DND-41 (cell line): Measurements from ENCODE around the gene MFAP1.

Experiments used
- EZH2 ChIP-seq: IDR thresholded peaks from 3 replicates; pipeline ENCODE4 v1.6.1; 2012; ENCODE audit warnings: borderline replicate concordance, low read depth, mild to moderate bottlenecking, moderate library complexity, low read length, inconsistent platforms; ENCODE audit not compliant: severe bottlenecking
- TF ChIP-seq, protein P1 (sequence below): IDR thresholded peaks from 2 replicates; pipeline ENCODE4 v1.5.1; 2012; ENCODE audit warnings: borderline replicate concordance, low read length, moderate library complexity, mild to moderate bottlenecking; ENCODE audit not compliant: poor library complexity, severe bottlenecking; ENCODE audit errors: extremely low read depth

DNA sequence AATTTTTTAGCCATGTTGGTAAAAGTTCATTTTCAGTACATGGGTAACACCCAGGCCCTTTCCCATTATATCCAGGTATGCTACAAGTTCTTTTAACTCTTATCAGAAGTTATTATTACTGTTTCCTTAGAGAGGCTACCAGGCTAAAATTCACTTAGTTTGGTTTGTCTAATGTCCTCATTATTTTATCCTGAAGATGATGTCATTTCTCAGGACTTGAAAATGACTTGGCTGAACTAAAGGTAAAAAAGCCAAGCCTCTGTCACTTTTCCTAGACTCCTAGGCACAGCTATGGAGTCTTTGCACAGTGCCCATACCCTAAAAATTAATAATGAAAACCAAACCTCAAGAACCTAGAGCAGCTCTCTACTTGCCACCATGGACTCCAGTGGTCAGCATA, 51.9 kb downstream of the MFAP1 start:
- TF ChIP-seq, protein P1, sequence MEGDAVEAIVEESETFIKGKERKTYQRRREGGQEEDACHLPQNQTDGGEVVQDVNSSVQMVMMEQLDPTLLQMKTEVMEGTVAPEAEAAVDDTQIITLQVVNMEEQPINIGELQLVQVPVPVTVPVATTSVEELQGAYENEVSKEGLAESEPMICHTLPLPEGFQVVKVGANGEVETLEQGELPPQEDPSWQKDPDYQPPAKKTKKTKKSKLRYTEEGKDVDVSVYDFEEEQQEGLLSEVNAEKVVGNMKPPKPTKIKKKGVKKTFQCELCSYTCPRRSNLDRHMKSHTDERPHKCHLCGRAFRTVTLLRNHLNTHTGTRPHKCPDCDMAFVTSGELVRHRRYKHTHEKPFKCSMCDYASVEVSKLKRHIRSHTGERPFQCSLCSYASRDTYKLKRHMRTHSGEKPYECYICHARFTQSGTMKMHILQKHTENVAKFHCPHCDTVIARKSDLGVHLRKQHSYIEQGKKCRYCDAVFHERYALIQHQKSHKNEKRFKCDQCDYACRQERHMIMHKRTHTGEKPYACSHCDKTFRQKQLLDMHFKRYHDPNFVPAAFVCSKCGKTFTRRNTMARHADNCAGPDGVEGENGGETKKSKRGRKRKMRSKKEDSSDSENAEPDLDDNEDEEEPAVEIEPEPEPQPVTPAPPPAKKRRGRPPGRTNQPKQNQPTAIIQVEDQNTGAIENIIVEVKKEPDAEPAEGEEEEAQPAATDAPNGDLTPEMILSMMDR: no peak
- TF ChIP-seq EZH2: no peak
